ENCODE results near the gene GOLGA6B. TPM values are rescaled to one million over a fixed set of nuclear protein-coding genes. Genes with fewer than 3 reads are reported as not detected.
A peak's percentile ranks its signal among the peaks of the same experiment; 100 is the strongest.
"Not testable (repeated sequence)": the region's sequence is repeated elsewhere in the genome, so short reads cannot be mapped to it uniquely, and the experiment has no call there.

GOLGA6B gene, protein sequence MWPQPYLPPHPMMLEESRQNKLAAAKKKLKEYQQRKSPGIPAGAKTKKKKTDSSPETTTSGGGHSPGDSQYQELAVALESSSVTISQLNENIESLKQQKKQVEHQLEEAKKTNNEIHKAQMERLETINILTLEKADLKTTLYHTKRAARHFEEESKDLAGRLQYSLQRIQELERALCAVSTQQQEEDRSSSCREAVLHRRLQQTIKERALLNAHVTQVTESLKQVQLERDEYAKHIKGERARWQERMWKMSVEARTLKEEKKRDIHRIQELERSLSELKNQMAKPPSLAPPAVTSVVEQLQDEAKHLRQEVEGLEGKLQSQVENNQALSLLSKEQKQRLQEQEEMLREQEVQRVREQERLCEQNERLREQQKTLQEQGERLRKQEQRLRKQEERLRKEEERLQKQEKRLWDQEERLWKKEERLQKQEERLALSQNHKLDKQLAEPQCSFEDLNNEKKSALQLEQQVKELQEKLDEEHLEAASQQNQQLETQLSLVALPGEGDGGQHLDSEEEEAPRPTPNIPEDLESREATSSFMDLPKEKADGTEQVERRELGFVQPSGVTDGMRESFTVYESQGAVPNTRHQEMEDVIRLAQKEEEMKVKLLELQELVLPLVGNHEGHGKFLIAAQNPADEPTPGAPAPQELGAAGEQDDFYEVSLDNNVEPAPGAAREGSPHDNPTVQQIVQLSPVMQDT
- total RNA-seq: 1.4 TPM

DNA sequence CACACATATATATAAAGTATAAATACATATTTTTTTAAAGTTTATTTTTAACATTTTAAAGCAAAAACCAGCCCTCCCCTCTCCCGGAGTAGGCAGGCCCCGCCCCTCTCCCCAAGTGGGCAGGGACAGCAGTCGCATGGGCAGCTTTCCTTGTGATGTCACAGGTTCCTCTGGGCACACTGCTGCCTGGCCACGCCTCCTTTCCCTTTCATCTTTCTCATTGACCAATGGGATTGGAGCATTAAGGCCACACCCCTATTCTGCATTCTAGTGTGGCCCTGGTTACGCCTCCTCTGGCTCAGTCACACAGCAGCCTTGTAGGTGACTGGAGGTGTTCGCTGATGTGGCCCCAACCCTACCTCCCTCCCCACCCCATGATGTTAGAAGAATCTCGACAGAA is at the start of gene GOLGA6B:
Gene GOLGA6B (plus strand): TSS at position 301 of the 400 bp plus-strand sequence. CDS start 41 bp downstream, at position 342.
- DNase-seq (ENCODE audit: low spot score); ATAC-seq: not testable (repeated sequence)

DNA sequence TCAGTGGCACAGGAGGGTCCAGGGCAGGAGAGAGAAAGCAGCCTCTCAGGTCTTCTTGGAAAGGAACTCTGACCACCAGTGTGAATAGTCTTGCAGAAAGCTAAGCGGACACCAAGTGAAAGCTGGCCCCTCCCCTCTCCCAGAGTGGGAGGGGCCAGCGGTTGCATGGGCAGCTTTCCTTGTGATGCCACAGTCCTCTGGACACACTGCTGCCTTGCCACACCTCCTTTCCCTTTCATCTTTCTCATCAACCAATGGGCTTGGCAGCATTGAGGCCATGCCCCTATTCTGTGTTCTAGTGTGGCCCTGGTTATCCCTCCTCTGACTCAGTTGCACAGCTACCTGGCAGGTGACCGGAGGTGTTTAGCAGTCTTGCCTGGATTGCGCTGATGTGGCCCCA is 49.7 kb upstream of the GOLGA6B start:
- ATAC-seq (no peak), DNase-seq (ENCODE audit: low spot score) (no peak)

DNA sequence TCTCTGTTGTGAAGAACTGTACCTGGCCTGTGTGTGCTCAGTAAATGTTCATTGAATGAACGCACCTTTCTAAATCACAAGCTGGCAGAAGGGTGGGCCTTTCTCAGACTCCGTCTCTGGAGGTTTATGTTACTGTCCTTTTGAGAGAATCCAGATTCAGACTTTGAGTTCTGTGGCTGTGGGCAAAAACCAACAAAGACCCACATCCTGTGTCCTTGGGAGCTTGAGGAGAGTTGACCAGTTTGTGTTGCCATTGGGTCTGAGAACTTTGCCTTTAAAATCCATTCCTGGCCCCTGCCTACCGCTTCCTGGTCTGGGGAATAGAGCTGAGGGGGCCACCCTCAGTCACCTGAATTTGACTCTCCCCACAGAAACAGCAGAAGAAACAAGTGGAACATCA is 46.4 kb upstream of the GOLGA6B start:
- ATAC-seq; DNase-seq (ENCODE audit: low spot score): not testable (repeated sequence)

GRCh38 chr15:72609862-72610261 is 44.6 kb upstream of the GOLGA6B start:
- DNase-seq (ENCODE audit: low spot score) (no peak), ATAC-seq (no peak)

DNA sequence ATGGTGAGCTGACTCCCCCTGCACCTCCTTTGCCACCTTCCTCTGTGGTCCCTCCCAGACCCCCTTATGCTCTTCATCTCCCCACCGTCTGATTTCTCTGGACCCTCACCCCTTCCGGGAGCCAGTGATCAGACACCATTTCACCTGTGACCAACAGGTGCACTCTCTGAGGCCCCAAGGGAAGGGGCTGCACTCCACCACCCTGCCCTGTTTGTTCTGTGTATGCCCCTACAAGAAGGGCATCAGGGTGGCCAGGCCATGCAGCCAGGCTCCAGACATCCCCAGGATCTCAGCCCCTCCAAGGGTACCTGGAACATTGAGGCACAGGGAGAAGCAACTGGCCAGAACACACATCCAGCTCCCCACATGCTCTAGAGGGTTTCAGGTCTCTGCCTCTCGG is 42.2 kb upstream of the GOLGA6B start:
- not testable (repeated sequence) for ATAC-seq; DNase-seq (ENCODE audit: low spot score)

- DNase-seq (ENCODE audit: low spot score): no peak
- ATAC-seq: no peak
Measured at GRCh38 chr15:72614810-72615532, 39.5 kb upstream of the GOLGA6B start.

- not testable (repeated sequence) for DNase-seq (ENCODE audit: low spot score)
Measured at GRCh38 chr15:72615533-72616233, 38.8 kb upstream of the GOLGA6B start.

GRCh38 chr15:72616491-72617210 is 37.8 kb upstream of the GOLGA6B start:
- ATAC-seq (no peak), DNase-seq (ENCODE audit: low spot score) (no peak)

More at GRCh38 chr15:72615533-72616233, 38.8 kb upstream of the GOLGA6B start:
- ATAC-seq: peak; percentile 79

DNA sequence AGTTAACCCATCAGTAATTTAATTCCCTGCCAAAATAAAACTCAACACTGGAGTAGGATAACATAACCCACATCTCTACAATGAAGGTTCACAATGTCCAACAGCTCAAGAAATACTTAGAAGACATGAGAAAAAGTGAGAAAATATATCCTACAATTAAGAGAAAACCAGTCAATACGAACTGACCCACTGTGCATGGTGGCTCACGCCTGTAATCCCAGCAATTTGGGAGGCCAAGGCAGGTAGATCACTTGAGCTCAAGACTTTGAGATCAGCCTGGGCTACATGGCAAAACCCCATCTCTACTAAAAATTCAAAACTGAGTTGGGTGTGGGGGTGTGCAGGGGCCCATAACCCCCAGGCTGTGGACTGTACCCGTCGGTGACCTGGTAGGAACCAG is 30.6 kb upstream of the GOLGA6B start:
- ATAC-seq; DNase-seq (ENCODE audit: low spot score): not testable (repeated sequence)

DNA sequence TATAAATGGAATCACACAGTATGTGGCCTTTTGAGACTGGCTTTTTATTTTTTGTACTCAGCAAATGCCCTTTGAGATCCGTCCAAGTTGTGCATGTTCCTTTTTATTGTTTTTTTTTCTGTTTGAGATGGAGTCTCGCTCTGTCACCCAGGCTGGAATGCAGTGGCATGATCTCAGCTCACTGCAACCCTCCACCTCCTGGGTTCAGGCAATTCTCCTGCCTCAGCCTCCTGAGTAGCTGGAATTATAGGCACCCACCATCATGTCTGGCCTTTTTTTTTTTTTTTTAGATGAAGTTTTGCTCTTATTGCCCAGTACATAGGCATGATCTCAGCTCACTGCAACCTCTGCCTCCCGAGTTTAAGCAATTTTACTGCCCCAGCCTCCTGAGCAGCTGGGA is 28.3 kb upstream of the GOLGA6B start:
- not testable (repeated sequence) for DNase-seq (ENCODE audit: low spot score); ATAC-seq

GRCh38 chr15:72628249-72629067 is 26.0 kb upstream of the GOLGA6B start:
- DNase-seq (ENCODE audit: low spot score): not testable (repeated sequence)

DNA sequence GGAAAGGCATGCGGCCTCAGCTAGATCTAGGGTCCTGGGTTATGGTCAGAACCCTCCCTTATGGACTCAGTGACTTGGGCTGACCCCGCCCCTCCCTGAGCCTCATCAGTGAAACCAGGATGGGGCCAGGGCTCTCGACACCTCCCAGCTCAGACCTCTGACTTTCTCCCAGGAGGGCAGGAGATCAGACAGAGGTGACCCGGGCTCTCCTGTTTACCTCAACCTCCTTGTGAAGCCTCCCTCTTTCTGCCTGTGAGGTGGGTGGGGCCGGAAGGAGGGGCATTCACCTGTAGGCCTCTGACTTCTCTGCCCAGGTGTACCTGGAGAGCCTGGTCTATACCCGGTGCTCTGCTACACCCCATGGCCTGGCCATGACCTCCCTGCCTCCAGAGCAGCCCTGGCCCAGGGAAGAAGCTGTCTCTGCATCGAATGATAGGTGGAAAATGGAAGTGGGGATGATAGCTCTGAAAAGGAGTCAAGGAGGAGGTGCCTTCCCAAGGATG is 25.4 kb upstream of the GOLGA6B start:
- ATAC-seq; DNase-seq (ENCODE audit: low spot score): not testable (repeated sequence)

More at GRCh38 chr15:72628249-72629067, 26.0 kb upstream of the GOLGA6B start:
- ATAC-seq: not testable (repeated sequence)

GRCh38 chr15:72636519-72637282 is 17.8 kb upstream of the GOLGA6B start:
- ATAC-seq (peak; percentile 68), DNase-seq (ENCODE audit: low spot score) (peak; percentile 62)

- peak; percentile 76 for ATAC-seq
- DNase-seq (ENCODE audit: low spot score): not testable (repeated sequence)
Measured at GRCh38 chr15:72639759-72640483, 14.6 kb upstream of the GOLGA6B start.

DNA sequence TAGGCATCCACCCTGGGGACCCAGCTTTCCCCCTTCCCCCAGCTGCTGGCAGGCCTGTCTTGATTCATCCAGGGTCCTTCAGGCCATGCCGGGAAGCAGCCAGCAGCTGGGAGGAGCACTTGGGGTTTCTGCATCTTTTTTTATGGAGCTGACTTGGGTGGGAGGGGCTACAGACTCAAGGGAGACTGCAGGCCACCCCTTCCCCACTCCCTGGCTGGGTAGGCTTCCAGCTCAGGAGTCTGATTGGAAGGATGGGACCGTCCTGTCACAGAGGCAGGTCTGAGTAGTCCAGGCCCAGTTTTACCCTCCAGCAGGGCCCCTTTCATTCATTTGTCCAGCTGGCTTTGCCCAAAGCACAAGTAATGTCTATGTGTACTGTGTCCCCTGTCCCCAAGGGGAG is 12.2 kb upstream of the GOLGA6B start:
- not testable (repeated sequence) for DNase-seq (ENCODE audit: low spot score); ATAC-seq

DNA sequence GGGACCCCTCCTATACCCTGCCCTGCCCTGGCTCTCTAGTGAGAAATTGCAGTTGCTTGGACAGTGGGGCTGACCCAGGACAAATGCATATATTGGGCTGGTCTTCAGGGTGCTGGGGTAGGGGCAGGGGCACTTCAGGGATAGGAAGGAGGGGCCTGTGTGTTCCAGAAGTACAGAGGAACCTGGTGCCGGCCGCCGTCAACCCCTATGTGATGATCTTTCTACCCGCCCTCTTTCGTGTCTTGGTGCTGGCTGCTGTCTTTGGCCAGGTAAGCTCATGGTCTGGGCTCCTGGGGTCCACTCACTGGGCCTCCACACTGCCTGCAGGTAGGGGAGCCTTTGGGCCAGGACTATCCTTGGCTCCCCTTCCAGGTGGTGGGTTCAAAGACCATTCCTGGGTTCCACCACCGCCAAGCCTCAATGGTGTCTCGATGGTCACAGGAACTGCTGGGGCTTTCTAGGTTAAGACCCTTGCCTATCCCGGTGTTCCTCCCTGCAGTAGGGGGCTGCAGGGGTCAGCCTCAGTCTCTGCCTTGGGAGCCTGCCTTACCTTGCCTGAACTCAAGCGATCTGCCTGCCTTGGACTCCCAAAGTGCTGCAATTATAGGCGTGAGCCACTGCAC is 5.8 kb upstream of the GOLGA6B start:
- not testable (repeated sequence) for DNase-seq (ENCODE audit: low spot score); ATAC-seq

GRCh38 chr15:72656014-72656413 is 1.5 kb downstream of the GOLGA6B start:
- ATAC-seq: not testable (repeated sequence)

More at GRCh38 chr15:72656014-72656413, 1.5 kb downstream of the GOLGA6B start:
- not testable (repeated sequence) for DNase-seq (ENCODE audit: low spot score)
